ENCODE data around the gene GPATCH3. TPM values are rescaled to one million over a fixed set of nuclear protein-coding genes. Genes with fewer than 3 reads are reported as not detected.

Gene GPATCH3
- polyA plus RNA-seq, 1 donor (not counting 4 experiments of a cell fraction or from before 2014, with no cell fraction given) = 5.7 TPM

DNA sequence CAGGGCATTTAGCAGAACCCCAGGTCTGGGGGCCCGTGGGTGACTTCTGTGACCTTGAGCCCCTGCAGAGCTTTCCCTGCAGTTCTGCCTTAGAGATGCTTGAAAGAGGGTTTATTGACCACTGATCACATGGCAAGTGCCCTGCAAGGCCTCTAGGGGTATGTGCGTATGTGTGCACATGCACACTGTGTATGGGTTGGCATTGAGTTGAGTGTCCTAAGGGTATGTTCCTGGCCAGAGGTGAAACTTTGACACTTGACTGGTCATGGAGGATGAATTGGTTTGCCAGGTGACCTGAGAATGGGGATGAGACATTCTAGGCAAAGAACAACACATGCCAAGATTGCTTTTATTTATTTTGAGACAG lies 38.4 kb upstream of the GPATCH3 start:
- DNase-seq (ENCODE audit: low read depth, low spot score) = no peak
- Histone ChIP-seq H3K9me1 (ENCODE audit: control insufficient read depth, extremely low read depth, insufficient read depth, low read length) (no peaks in the 10 kb centered on the region), H3K27me3 (ENCODE audit: control insufficient read depth, extremely low read depth, insufficient read depth, low read length) (no peaks in the 10 kb centered on the region), H3K4me3 (ENCODE audit: control insufficient read depth in 2 of 3, extremely low read depth in 1 of 3, insufficient read depth in 2 of 3, low read depth in 1 of 3, low read length in 3 of 3) (no peak overlapping the region), H3K9ac (ENCODE audit: control insufficient read depth, extremely low read depth, insufficient read depth, low read length) (no peak overlapping the region), H2AFZ (ENCODE audit: control insufficient read depth, low read length) (no peak overlapping the region), H3K9me3 (ENCODE audit: control insufficient read depth, low read depth, low read length) (no peaks in the 10 kb centered on the region), H3K4me2 (ENCODE audit: control insufficient read depth, extremely low read depth, insufficient read depth, low read depth, low read length) (no peak overlapping the region), H3K4me1 (ENCODE audit: control insufficient read depth, extremely low read depth, insufficient read depth, low read length) (no peaks in the 10 kb centered on the region), H3K36me3 (ENCODE audit: control insufficient read depth in 2 of 2, extremely low read depth in 1 of 2, insufficient read depth in 2 of 2, low read length in 2 of 2) (peaks cover 27 to 41% of the 10 kb centered on the region in 2 experiments), H3K79me2 (ENCODE audit: control insufficient read depth, insufficient read depth, low read length) (peaks cover 36% of the 10 kb centered on the region), H4K20me1 (ENCODE audit: control insufficient read depth, extremely low read depth, insufficient read depth, low read length) (no peaks in the 10 kb centered on the region), H3K27ac (ENCODE audit: control insufficient read depth, insufficient read depth, low read length) (no peak overlapping the region)
- FAIRE-seq = no peak
- dilution Hi-C loops (cut with MboI; ENCODE audit: extremely low pct_ligation_motif_present, low sequenced_read_pairs) = no loop called here
- no peak for TF ChIP-seq EZH2 (IDR thresholded peaks at IDR 0.05; ENCODE audit: low read length)
- TF ChIP-seq, protein P1, sequence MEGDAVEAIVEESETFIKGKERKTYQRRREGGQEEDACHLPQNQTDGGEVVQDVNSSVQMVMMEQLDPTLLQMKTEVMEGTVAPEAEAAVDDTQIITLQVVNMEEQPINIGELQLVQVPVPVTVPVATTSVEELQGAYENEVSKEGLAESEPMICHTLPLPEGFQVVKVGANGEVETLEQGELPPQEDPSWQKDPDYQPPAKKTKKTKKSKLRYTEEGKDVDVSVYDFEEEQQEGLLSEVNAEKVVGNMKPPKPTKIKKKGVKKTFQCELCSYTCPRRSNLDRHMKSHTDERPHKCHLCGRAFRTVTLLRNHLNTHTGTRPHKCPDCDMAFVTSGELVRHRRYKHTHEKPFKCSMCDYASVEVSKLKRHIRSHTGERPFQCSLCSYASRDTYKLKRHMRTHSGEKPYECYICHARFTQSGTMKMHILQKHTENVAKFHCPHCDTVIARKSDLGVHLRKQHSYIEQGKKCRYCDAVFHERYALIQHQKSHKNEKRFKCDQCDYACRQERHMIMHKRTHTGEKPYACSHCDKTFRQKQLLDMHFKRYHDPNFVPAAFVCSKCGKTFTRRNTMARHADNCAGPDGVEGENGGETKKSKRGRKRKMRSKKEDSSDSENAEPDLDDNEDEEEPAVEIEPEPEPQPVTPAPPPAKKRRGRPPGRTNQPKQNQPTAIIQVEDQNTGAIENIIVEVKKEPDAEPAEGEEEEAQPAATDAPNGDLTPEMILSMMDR (optimal IDR thresholded peaks at IDR 0.05 in 1 of 3, IDR thresholded peaks at IDR 0.05 in 1 of 3, conservative IDR thresholded peaks at IDR 0.05 in 1 of 3; ENCODE audit: extremely low read depth in 1 of 3, insufficient read depth in 2 of 3, low read length in 3 of 3) = no peak

DNA sequence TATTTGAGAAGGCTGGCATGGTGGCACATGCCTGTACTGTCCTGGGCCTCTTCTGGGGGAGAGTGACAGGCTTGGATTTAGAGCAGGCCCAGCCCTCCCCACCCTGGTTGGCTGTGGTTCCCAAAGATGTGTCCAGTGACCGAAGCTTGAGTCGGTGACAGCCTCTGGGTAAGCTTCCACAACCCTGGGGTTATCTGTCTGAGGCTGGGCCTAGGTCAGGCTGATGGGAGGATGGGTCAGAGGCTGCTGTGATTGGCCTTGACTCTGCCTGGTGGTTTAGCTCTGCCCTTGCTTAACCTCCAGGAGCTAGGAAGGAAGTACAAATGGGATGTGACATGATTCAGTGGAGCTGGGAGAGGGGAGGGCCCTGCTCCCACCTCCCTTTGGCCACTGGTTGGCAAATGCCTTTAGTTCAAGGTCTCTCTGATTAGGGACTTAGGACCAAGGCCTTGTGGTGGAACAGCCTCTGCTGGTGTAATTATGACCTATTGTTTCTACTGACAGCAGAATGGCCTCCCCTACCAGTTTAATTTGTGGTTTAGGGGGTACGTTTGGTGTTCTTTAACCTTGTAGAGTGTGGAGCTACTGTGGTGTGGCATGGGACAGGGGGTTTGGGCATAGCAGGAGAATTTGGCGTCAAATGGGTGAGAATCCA lies 37.9 kb upstream of the GPATCH3 start:
- no peak overlapping the region for H3K27ac ChIP-seq (ENCODE audit: control insufficient read depth, insufficient read depth, low read length)
- dilution Hi-C loops (cut with MboI; ENCODE audit: extremely low pct_ligation_motif_present, low sequenced_read_pairs) = no loop called here
- H2AFZ ChIP-seq (ENCODE audit: control insufficient read depth, low read length) = no peak overlapping the region
- H3K4me1 ChIP-seq (ENCODE audit: control insufficient read depth, extremely low read depth, insufficient read depth, low read length) = no peaks in the 10 kb centered on the region
- TF ChIP-seq EZH2 (IDR thresholded peaks at IDR 0.05; ENCODE audit: low read length) = no peak
- TF ChIP-seq, protein P1 (optimal IDR thresholded peaks at IDR 0.05 in 1 of 3, IDR thresholded peaks at IDR 0.05 in 1 of 3, conservative IDR thresholded peaks at IDR 0.05 in 1 of 3; ENCODE audit: extremely low read depth in 1 of 3, insufficient read depth in 2 of 3, low read length in 3 of 3) = no peak
- H3K9ac ChIP-seq (ENCODE audit: control insufficient read depth, extremely low read depth, insufficient read depth, low read length) = no peak overlapping the region
- no peaks in the 10 kb centered on the region for H3K9me1 ChIP-seq (ENCODE audit: control insufficient read depth, extremely low read depth, insufficient read depth, low read length)
- no peak overlapping the region for H3K4me2 ChIP-seq (ENCODE audit: control insufficient read depth, extremely low read depth, insufficient read depth, low read depth, low read length)
- H3K79me2 ChIP-seq (ENCODE audit: control insufficient read depth, insufficient read depth, low read length) = peaks cover 36% of the 10 kb centered on the region
- no peaks in the 10 kb centered on the region for H4K20me1 ChIP-seq (ENCODE audit: control insufficient read depth, extremely low read depth, insufficient read depth, low read length)
- H3K36me3 ChIP-seq (ENCODE audit: control insufficient read depth in 2 of 2, extremely low read depth in 1 of 2, insufficient read depth in 2 of 2, low read length in 2 of 2) = peaks cover 25 to 36% of the 10 kb centered on the region in 2 experiments
- no peaks in the 10 kb centered on the region for H3K27me3 ChIP-seq (ENCODE audit: control insufficient read depth, extremely low read depth, insufficient read depth, low read length)
- DNase-seq (ENCODE audit: low read depth, low spot score) (no peak), FAIRE-seq (no peak)
- H3K9me3 ChIP-seq (ENCODE audit: control insufficient read depth, low read depth, low read length) = no peaks in the 10 kb centered on the region
- H3K4me3 ChIP-seq (ENCODE audit: control insufficient read depth in 2 of 3, extremely low read depth in 1 of 3, insufficient read depth in 2 of 3, low read depth in 1 of 3, low read length in 3 of 3) = no peak overlapping the region

Measured in keratinocyte (primary cell).